Nephron (organoid): ENCODE results near the gene QRFP.

Experiments
- H3K27ac Mint-ChIP-seq, 3 experiments: 2 replicates each; pipeline ENCODE4 v1.8.0; 2020; ENCODE audit warnings: mixed read lengths in 3 of 3, mild to moderate bottlenecking in 2 of 3, moderate library complexity in 1 of 3
- H3K27me3 Mint-ChIP-seq: 2 replicates; pipeline ENCODE4 v1.8.0; 2021; ENCODE audit warnings: low read depth, mild to moderate bottlenecking, moderate library complexity, mixed read lengths
- H3K36me3 Mint-ChIP-seq: 2 replicates; pipeline ENCODE4 v1.8.0; 2020; ENCODE audit warnings: low read depth, mixed read lengths
- H3K4me1 Mint-ChIP-seq: 2 replicates; pipeline ENCODE4 v1.8.0; 2020; ENCODE audit warnings: mixed read lengths
- H3K4me3 Mint-ChIP-seq, 3 experiments: 2 replicates each; pipeline ENCODE4 v1.8.0; 2020; ENCODE audit warnings: mild to moderate bottlenecking in 3 of 3, mixed read lengths in 3 of 3, moderate library complexity in 2 of 3
- H3K9me3 Mint-ChIP-seq: 2 replicates; pipeline ENCODE4 v1.8.0; 2020; ENCODE audit warnings: mixed read lengths
- TF ChIP-seq, protein P1 (sequence below), 3 experiments: fragments of 200-600 bp; sonication (generic); IDR thresholded peaks; one replicate each; pipeline ENCODE4 v1.5.0; 2021; ENCODE audit warnings: antibody characterized with exemption in 3 of 3; ENCODE audit not compliant: unreplicated experiment in 3 of 3

QRFP gene

DNA sequence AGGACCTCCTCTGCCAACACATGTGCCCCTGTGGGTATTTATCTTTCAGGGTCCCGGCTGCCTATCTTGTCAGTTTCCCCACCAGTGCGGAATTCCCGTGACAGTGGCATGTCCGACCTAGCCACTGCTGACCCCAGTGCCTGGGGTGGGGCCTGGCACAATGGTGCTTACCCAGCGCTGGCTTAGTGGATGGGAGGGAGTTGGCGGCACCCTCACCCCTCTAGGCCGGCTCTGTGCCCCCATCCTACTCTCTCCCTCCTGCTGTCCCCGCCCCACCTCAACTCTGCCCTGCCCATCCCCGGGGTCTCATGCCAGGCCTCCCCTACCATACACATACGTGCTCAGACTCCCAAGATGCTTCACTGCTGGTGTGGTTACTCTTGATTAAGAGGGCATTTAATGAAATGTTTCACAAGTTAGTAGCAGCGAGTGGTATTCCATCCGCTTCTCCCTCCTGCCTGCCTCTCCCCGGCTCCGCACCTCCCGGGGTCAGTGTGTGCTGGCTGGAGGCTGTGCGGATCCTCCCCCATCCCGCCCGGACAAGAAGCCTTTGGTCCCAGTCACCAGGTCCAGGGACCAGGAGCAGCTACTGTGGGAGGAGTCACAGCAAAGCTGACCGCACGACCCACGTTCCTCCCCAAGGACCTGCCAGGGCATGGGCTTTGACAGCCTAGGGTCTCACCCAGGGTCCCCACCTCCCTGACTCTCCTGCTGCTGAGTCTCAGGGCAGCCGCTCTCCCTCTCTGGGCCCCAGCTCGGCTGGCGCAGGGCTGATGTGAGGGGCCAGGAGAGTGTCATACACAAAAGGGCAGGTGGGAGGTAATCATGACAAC, 9.5 kb upstream of the QRFP start:
- no peaks in the 10 kb centered on the region for H3K9me3 Mint-ChIP-seq
- no peak overlapping the region for H3K27ac Mint-ChIP-seq
- H3K36me3 Mint-ChIP-seq = no peaks in the 10 kb centered on the region
- peaks cover 4% of the 10 kb centered on the region for H3K4me1 Mint-ChIP-seq
- TF ChIP-seq, protein P1, sequence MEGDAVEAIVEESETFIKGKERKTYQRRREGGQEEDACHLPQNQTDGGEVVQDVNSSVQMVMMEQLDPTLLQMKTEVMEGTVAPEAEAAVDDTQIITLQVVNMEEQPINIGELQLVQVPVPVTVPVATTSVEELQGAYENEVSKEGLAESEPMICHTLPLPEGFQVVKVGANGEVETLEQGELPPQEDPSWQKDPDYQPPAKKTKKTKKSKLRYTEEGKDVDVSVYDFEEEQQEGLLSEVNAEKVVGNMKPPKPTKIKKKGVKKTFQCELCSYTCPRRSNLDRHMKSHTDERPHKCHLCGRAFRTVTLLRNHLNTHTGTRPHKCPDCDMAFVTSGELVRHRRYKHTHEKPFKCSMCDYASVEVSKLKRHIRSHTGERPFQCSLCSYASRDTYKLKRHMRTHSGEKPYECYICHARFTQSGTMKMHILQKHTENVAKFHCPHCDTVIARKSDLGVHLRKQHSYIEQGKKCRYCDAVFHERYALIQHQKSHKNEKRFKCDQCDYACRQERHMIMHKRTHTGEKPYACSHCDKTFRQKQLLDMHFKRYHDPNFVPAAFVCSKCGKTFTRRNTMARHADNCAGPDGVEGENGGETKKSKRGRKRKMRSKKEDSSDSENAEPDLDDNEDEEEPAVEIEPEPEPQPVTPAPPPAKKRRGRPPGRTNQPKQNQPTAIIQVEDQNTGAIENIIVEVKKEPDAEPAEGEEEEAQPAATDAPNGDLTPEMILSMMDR (IDR thresholded peaks at IDR 0.05; ENCODE audit: unreplicated experiment in 3 of 3) = no peak
- peaks cover 19% of the 10 kb centered on the region for H3K27me3 Mint-ChIP-seq
- H3K4me3 Mint-ChIP-seq = no peak overlapping the region

DNA sequence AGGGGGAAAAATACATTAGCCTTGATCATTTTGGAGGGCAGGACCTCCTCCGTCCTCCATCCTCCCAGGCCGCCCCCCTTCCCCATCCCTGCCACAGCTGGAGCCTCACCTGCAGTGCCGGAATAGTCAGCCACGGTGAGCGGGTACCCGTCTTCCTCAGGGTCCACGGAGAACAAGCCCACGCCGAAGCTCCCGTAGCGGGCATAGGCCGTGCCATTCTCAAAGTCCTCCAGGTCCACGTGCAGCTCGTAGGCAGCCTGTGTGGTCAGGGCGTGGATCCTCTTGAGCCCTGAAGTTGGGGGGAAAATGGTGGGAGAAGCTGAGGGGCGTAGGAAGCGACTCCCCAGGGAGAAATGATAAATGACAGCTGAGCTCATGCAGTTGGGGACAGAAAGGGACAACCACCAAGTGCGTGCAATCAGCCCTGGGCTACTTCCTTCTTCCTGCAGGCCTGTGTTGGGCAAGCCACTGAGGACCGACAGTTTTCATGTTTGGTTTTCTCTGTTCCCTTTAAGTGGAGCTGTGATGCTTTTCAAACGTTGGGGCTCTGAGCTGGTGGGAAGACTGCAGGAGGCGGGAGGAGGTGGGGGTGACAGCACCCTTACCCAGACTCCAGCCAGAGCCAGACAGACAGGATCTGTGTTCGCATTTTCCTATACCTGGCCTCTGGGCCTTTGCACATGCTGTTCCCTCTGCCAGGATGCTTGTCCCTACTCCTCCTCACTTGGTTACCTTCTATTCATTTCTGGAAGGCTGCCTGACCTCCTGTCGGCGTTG, 8.7 kb upstream of the QRFP start:
- Mint-ChIP-seq H3K9me3 (no peaks in the 10 kb centered on the region), H3K36me3 (no peaks in the 10 kb centered on the region), H3K27me3 (peaks cover 18% of the 10 kb centered on the region), H3K4me3 (no peak overlapping the region), H3K27ac (no peak overlapping the region), H3K4me1 (no peaks in the 10 kb centered on the region)
- TF ChIP-seq, protein P1 (IDR thresholded peaks at IDR 0.05; ENCODE audit: unreplicated experiment in 3 of 3) = no peak

DNA sequence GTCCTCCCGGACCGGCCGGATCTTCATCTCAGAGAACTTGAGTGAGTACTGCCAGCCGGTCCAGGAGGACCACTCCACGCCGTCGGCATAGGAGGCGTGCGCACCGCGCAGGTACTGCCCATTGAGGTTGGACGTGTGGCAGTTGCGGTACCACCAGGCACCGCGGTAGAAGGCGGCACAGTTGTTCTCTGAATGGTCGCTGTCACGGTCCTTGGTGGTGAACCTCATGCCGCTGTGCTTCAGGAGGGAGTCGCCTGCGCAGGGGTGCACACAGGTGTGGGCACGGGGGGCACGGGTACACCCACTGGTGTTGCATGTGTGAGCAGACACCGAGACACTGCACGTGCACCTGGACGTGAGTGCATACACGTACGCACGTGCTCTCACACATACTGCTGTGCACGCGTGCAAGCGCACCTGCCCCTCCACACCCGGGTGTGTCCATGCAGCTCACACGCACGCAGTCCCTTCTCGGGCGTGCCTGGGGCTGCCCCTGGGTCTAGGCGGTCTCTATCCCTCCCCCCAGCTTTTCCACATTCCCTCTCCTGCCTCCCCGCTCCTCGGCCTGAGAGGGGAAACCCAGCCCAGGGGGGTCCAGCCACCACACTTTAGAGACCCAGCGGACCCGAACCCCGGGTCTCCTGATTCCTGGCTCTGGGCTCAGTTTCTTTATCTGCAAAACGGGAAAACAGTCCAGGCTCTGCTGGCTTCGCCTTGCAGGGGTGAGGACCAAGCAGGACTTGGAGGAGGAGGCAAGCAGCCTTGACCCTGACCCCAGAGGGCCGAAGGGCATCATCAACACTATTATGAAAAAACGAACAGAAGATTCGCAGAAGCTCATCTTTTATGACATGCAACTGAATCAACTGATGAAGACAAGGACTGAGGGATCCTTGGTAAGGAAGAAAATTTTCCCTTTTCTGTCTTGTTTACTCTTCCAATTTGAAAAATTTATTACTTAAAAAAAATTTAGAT, 7.7 kb upstream of the QRFP start:
- H3K27me3 Mint-ChIP-seq = peaks cover 23% of the 10 kb centered on the region
- H3K4me1 Mint-ChIP-seq = no peaks in the 10 kb centered on the region
- H3K36me3 Mint-ChIP-seq = no peaks in the 10 kb centered on the region
- H3K27ac Mint-ChIP-seq = no peak overlapping the region
- TF ChIP-seq, protein P1 (IDR thresholded peaks at IDR 0.05; ENCODE audit: unreplicated experiment in 3 of 3) = no peak
- no peaks in the 10 kb centered on the region for H3K9me3 Mint-ChIP-seq
- H3K4me3 Mint-ChIP-seq = no peak overlapping the region

DNA sequence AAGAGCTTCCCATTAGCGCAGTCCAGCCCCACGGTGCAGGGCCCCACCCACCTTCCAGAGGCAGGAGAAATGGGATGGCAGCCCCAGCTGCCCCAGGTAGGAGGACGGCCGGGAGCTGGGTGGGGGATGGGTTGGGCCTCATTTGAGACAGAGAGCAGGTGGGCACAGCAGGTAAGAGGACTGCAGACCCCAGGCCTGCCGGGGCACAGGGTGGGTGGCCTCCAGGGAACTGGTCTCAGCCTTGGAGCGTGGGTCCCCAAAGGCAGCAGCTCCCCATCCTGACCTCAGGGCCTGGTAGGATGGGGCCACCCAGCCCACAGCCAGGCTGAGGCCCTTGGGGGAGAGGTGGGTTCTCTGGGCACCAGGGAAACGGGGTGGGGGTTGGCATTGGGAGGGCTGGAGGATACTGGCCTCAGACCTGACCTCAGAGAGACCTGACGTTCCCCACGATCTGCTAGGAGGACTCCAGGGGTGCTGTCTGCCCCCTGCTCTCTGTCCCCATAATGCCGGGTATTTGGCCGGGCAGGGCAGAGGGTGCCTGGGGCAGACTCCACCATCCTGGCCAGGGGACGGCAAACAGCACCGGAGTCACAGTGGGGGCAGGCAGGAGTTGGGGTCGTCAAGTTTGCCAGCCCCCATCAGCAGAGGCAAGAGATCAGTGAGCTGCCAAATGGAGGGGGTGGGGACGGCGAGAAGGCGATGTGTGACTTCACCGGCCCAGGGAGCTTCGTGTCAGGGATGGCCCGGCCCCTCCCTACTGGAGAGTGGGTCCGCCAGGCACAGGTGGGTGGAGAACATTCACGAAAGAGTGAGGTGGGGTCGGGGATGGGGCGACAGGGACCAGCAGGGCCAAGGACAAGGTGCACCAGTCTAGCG, 6.8 kb upstream of the QRFP start:
- Mint-ChIP-seq H3K36me3 (no peaks in the 10 kb centered on the region), H3K27me3 (peaks cover 23% of the 10 kb centered on the region), H3K9me3 (no peaks in the 10 kb centered on the region), H3K27ac (no peak overlapping the region), H3K4me1 (no peaks in the 10 kb centered on the region), H3K4me3 (no peak overlapping the region)
- TF ChIP-seq, protein P1 (IDR thresholded peaks at IDR 0.05; ENCODE audit: unreplicated experiment in 3 of 3) = no peak
